GM21367 (cell line): ENCODE measurements around the gene SKI.

Experiments
- ATAC-seq: cut with Tn5 transposase; IDR thresholded peaks from one replicate; pipeline ENCODE4 v1.9.1; 2021; ENCODE audit not compliant: unreplicated experiment

The SKI gene

DNA sequence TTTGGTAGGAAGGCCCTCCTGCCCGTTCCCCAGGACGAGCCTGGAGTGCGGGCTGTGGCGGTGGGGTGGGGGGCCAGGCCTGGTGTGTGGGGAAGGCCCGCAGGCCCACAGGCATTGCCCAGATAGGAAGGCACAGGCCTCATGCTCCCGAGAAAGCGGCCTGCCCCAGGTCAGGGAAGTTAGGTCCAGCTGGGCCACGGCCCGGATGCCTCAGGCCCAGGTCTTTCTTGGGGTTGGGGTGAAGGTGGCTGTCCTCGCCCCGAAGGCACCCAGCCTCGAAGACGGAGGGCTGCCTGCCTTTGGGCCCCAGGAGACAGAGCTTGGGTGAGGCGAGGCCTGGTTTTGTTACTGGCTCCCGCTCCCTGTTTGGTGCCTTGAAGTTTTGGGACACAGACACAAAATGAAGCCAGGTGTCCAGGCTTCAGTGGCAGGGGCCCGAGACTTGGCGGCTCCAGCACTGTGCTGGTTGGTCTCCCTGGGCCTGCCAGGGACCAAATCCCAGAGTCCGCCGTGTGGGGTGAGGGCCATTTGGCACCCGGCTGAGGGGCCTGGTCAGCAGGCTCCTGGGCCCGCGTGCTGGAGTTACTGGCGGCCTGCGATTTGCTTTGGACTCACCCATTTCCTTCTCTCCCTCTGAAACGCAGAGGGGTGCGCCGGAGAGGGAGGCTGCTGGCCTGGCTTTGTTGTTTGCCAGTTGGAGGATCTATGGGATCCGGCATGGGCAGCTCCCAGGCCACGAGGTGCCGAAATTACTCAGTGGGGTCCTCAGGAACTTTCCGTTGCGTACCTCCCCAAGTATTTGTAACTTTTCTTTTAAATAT lies 2.0 kb downstream of the SKI start:
- ATAC-seq, result no peak

DNA sequence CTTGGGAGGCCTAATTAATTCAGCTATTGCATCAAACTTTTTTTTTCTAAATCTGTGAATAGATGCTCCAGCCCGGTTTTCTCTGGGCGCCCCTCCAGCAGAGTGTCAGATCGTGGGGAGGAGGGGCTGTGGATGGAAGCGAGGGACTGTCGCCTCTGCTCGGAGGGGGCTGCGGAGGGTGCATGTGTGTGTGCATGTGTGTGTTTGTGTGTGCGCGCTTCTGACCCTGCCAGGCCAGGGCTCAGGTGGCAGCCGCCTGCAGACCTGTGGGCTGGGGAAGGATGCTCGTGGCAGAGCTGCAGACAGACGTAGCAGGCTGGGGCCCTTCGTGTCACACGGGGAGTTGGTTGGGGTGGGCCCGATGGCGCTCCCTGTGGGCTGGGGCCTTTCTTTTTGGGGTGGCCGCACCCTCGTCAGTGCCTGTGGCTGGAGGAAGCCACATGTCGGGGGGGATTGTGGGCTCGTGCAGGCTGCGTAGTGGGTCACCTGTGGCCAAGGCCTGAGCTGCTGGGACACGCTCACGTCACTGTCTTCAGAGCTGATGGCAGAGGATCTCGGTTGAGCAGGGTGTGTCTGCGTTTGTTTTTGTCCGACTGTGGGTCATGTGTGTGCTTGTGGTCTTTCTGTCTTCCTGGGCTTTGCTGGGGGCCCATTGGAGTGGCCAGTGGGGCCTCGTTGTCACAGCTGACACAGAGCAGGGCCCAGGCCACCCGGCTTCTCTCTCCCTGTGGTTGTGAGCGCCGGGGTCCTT lies 2.8 kb downstream of the SKI start:
- ATAC-seq, result no peak

DNA sequence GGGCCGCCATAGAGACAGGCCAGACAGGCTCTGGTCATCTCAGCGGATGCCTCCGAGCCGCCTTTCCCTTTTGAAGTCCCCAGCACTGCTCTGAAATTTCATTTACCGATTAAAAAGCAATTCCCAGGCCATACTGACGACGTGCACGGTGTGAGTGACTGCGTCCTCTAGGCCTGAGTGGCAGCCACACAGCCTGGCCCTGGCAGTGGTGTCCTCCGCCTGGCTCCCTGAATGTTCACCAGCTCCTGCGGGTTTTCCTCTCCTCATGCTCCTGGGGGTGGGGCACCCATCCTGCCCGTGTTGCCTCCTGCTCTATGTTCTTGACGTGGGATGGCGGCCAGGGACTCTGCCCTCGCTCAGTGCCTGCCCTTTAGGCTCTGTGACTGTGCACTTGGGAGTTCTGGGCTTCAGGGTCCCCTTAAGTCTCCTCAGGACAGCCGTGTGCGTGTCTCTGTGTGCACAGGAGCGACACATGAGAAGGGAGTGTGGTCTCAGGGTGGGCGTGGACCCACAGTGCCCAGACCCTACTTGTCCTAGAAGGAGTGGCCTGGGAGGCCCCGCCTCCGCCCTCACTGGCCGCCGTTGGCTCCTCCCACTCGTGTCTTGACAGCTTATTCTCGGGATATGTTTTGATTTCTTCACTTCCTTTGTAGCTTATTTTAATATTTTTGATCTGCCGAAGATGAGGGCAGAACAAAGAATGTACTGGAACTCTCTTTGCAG lies 3.6 kb downstream of the SKI start:
- no peak for ATAC-seq

DNA sequence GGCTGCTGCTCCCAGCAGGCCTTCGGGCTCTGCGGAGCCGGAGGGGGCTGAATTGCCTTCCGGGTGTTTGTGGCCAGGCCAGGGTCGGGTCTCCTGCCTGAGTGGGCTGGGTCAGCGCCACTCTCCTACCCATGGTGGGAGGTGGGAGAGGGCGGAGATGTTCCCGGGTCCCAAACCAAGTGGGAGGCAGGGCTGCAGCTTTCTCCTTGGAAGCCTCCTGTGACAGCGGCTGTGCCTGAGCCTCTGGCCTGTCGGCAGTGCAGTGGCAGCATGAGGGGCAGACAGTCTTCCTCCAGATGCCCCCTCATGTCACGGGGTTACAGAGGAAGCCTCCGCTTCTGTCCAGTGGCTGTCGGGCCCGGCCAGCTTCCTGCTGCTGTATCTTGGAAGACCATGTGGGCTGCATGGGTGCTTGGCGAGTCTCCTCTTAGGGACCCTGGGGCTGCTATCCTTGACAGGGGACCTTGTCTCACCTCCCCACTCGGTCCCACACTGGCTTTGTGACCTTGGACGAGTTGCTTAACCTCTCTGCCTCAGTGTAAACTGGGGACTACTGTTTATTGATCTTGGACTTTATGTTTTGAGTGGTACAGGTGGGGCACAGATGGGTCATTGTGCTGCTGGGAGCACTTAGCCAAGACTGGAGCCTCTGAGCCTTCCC lies 4.3 kb downstream of the SKI start:
- ATAC-seq, result no peak

DNA sequence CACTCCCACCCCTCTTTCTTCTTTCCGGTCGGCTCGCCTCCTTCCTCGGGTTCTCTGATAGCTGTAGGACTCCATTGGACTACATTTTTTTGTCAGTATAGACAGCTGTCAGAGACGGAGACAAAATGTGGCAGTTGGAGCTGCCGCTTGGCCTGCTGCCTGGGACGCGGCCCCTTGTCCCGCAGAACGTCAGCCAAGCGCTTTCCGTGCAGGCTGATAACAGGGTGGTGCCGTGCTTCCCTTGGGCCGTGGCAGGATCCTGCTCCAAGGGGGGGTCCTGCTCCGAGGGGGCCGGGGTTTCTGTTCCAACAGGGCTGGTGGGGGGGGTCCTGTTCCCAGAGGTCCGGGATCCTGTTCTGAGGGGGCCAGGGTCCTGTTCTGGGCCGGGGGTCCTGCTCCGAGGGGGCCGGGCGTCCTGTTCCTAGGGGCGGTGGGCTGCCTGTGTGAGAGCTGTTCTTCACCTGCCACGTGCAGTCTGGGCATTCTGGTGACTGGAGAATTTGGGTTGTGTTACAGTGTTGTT lies 4.9 kb downstream of the SKI start:
- no peak for ATAC-seq

DNA sequence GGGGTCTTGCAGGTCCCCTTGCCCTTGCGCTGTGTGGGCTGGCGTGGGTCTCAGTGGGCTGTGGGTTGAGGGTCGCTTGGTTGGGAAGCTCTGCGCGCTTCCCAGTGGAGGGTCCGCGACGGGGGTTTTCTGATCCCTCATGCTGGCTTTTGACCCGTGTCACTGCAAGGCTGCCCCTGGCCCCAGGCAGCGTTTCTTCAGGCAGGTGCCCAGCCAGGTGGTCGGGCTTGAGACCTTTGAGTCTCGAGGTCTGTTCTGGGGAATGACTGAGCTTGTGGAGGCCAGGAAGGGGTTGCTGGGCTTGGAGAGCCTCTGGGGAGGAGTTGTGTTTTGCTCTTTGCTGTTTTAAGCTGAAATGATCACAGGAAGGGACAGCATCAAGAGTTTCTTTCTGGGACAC lies 5.3 kb downstream of the SKI start:
- no peak for ATAC-seq

DNA sequence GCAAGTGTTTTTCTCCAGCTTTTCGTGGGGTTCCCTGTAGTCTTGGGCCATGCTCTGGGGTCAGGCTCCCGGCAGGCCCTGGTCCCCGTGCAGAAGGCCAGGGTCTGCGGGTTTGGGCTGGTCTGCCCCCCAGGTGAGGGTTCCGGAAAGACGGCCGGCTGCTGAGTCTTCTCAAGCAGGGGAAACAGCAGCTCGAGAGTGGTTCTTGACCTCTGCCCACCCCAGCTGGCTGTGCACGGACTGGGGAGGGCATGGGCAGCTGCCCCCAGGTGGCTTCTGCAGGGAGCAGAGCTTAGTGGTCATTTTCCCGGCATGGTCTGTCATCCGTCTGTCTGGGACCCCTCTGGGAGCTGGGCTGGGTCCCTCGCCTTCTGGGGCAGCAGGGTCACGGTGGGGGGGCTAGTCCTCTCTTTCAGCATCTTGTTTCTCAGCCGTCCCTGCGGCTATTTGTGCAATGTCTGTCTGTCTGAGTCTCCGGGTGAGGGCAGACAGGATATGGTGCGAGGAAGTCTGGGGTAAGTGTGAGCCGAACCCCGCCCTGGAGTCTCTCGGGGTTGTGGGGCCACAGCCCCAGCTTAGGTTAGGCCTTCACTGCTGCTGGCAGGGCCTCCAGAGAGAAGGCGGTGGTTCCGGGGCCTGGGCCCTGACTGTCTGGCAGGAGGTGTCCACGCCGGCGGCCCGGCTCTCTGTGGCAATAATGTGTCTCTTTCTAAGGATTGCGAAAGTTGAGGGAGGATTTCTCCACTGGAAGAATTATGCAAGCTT lies 6.1 kb downstream of the SKI start:
- ATAC-seq, result no peak

DNA sequence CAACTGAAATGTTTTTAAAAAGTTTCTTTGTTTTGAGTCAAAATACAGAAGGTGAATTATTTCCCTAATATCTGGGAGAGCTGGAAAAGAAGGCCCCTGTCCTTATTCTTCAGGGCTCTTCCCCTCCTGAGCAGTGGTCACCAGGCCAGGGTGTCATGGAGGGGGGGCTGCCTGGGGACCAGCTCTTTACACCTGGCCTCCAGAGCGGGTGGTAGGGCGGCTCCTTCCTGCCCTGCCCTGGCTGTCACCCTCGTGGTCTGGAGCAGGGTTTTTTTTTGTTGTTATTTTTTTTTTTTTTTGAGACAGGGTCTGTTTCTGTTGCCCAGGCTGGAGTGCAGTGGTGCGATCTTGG lies 6.6 kb downstream of the SKI start:
- no peak for ATAC-seq

DNA sequence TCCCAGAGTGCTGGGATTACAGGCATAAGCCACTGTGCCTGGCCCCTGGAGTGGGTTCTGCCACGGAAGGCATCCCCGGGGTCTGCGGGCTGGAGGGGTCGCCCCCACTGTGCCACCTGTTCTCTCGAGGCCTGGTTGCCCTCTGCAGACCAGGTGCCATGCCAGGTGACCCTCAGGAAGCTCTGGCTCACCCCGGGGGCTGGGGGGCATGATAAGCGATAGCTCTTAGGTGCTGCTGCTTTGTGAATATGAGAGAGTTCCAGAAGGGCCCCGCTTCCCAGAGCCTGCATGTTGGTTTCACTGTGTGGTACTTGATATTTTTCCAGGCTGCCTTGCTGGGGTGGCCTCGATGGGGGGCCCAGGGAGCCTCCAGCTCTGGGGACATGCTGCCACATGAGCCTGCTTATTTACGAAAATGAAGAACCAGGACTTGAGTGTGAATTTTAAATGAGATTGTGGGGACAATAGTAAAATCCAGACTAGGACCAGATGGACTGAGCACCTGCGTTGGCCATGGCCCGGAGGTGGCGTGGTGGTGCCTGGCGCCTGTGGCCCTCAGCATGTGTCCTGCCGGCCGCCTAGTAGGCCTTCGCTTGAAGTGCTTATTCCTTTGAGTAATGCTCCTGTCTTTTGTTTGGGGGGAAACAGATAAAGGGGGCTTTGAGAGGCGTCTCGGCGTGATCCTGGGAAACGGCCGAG lies 7.3 kb downstream of the SKI start:
- no peak for ATAC-seq

DNA sequence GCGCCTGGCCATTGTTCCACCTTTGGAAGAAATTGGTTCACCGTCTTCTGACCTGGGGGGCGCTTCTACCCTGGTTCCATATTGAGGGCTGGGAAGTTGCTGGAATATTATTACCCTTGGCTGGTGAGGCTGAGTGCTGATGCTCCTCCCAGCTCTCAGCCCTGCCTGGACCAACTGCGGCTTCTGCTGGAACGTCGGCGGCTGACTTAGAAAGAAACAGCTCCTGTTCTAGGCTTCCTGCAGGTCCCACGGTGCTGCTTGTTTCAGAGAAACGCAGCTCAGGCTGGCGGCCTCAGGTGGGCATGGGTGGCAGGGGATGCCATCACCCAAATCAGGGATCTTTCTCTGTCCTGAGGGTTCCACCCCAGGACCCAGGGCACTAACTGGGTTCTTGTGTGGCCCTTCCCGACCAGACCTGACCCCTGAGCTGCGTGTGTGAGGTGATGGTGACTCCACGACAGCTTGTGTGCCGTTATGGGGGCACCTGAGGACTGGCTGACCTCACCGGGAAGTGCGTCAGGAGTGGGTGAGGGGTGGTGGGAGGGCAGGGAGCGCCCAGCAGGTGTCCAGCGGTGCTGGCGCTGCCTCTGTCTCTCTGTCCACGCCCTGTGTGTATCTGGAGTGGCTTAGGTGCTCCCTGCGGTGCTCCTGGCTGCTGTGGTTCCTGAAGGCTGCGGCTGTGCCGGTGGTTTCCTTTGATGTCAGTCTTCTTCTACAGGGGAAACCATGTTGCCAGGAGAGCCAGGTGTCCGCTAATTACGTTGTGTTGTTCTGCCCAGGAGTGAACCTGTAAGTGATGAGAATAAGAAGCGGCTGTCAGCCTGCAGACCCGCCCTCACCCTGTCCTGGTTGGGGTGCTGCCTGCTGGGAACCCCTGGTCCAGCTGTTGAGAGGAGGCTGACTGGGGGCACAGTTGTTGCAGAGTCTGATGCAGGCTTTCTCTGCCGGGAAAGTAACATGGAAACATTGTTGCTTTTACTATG lies 8.9 kb downstream of the SKI start:
- no peak for ATAC-seq

DNA sequence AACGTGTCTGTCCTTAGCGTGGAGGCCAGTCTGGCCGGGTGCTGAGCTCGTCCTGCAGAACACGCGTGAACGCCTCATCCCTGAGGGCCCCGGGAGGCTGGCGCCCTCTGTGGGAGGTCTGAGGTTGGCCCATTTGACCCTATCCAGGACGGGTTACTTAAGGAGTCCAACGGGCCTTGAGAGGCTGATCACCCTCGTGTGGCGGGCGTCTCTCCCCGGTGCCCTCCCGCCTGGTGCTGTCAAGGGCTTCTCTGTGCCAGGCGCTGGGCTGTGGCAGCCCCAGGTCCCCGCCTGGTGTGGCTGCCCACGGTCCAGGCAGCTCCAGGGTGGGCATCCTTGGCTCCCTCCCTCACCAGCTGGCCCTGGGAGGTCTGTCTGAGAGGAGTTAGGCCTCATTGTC lies 9.7 kb downstream of the SKI start:
- ATAC-seq, result no peak

DNA sequence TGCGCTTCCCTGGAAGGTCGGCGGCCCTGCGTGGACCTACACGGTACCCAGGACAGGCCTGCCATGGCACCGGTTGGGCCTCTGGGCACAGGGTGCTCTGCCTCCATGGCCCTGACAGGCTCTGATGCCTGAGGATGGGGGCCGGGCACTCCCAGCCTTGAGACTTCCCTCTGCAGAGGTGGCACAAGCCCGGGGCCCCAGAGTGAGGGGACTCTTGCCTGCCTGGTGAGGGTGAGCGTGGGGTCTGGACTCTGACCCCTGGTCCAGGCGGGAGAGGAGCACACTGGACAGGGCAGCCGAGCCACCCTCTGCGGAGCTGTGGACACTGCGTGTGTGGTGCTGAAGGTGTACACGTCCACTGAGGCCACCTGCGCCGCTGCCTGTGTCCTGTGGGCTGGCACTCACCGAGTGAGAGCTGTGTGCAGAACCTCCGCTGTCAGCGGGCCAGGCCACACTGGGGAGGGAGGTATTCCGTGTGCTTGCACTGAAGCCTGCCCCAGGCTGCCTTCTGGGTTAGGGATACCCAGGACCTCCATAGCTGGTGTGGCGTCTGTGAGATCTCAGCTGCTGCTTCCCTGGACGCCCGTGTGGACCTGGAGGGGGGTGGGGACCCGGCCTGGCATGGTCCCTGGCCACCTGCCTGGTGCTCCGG lies 10.4 kb downstream of the SKI start:
- no peak for ATAC-seq

DNA sequence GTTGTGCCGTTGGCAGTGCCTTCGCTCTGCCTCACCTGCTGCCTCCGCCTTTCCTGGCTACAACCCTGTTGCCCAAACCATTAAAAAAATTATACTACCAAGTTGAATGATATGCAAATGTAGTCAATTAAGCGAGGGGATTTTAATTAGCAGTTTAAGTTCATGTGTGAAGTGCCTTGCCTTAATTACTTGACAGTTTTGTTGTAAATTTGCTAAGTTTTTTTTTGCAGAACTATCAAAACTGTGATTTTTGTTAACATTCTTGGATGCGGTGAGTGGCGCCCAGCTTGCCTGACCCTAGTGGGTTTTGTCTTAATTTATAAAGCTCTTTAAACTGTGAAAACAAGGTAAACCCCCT lies 10.9 kb downstream of the SKI start:
- no peak for ATAC-seq

DNA sequence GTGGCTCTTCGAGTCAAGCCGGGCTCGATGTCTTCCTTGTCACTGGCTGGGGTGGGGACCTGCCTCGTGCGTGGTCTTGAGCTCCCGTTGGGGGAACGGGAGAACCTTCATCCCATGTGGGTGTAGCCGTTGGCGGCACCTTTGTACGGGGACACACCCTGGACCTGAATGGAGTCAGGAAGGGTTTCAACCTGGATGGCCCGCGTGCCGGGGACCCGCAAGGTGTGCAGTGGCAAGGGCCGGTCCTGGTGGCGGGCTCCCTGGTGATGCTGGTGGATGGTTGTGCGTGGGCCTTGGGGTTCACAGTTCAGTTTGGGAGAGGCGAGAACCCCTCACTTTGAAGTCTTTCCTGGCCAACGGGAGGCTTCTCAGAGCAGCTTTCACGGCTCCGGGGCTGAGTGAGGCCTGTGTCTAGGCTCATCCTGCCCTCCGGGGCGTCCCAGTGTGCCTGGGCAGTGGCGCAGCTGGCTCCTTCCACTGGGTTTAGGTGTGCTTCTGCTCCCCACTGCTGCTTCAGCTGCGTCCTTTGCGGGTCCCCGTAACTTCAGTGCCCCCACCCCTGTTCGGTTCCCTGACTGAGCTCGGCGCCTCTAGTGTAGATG lies 11.4 kb downstream of the SKI start:
- ATAC-seq, result no peak

DNA sequence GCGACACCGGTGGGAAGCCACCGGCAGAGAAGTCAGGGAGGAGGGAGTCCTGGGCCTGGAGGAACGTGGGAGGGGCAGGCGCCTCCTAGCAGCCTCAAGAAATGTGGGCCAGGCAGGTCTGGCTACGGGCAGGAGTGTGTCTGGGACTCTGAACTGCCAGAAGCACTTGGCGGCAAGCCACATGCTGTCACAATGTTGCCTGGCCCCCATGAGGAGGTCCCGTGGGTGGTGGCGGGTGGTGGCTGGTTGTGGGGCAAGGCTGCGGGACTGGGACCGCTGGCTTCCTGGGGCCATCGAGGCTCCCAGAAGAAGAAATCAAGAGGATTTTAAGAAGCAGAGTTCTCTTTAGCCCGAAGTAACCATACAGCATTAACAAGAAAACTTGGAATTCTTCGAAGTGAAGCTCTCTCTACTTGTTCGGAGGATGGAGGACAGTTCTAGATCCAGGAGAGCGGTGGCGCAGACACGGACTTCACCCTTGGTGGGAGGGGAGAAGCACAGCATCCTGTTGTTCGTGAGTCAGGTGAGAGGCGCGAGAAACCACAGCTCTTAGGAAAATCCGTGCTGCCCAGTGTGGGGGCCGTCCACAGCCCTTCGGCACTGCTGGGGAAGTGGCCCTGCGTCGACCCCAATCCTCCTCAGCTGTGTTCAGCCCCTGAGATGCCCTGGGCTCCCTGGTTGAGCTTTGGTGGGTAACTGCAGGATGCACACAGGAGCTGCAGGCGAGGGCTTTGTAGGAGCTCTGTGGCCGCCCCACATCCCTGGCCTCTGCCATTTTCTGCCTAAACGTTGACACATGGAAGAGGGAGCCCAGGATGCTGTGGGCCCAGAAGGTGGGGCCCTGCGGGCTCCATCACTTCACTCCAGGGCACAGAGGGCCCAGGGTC lies 12.4 kb downstream of the SKI start:
- no peak for ATAC-seq

DNA sequence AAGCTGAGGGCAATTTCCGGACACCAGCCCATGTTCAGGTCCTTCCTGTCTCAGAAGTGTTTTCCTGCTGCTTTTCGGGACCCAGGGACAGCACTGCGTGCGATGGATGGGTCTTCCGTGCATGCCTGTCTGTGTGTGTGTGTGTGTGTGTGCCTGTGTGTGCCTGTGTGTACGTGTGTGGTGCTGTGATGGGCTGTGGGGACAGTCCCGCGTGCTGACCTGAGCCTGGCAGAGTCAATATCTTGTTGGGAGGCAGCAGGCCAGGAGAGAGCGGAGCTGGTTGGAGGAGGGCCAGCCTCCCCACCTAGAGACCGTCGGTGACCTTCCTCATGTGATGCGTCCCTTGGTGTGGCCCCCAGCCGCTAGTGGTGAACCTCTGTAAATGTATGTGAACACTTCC lies 13.7 kb downstream of the SKI start:
- no peak for ATAC-seq
